Cardiac fibroblast (primary cell): Measurements from ENCODE around the gene ALKBH8.

ENCODE experiments used
- DNase-seq, 2 donors: peaks; one replicate each; pipeline versions ENCODE4 v3.0.0 to v3.0.0-alpha.2; 2010; ENCODE audit warnings: low read depth in 2 of 2
- H3K4me3 ChIP-seq, 2 donors: replicated peaks in 1 of 2; 1 replicate in 1 of 2; 2 replicates in 1 of 2; pipeline ENCODE4 v1.5.1; 2011; ENCODE audit warnings: low read depth in 2 of 2, low read length in 2 of 2, mild to moderate bottlenecking in 2 of 2, moderate library complexity in 1 of 2
- CTCF ChIP-seq: IDR thresholded peaks from one replicate; pipeline ENCODE4 v1.5.1; 2011; ENCODE audit warnings: low read depth, mild to moderate bottlenecking, low read length, inconsistent platforms

The ALKBH8 gene

GRCh38 chr11:107565219-107565937 lies at the start of gene ALKBH8:
TSS of gene ALKBH8 (minus strand) at chr11:107565735. CDS start at chr11:107560893, 4,842 bp downstream.
- peak within 1 kb of the TSS; percentile 80 to 85 for H3K4me3 ChIP-seq
- TF ChIP-seq CTCF, result no peak
- peak; percentile 67 to 73 for DNase-seq

GRCh38 chr11:107612445-107612844 lies 46.9 kb upstream of the ALKBH8 start:
- DNase-seq, result no peak
- no peak for TF ChIP-seq CTCF
- no peak overlapping the region for H3K4me3 ChIP-seq

- H3K4me3 ChIP-seq, result no peak overlapping the region
- no peak for DNase-seq
- no peak for TF ChIP-seq CTCF
These were observed 44.1 kb upstream of the ALKBH8 start for GRCh38 chr11:107609400-107610218.

- no peak for DNase-seq
- H3K4me3 ChIP-seq, result no peak overlapping the region
- no peak for TF ChIP-seq CTCF
These were observed 43.3 kb upstream of the ALKBH8 start for GRCh38 chr11:107608809-107609208.

- no peak for DNase-seq
- TF ChIP-seq CTCF, result peak; percentile 7
- H3K4me3 ChIP-seq, result no peak overlapping the region
These were observed 40.6 kb upstream of the ALKBH8 start for GRCh38 chr11:107606141-107606540.

GRCh38 chr11:107605061-107606006 lies 39.8 kb upstream of the ALKBH8 start:
- TF ChIP-seq CTCF, result no peak
- no peak for DNase-seq

More at GRCh38 chr11:107605061-107606006, 39.8 kb upstream of the ALKBH8 start:
- no peak overlapping the region for H3K4me3 ChIP-seq
